ENCODE measurements around the gene TXNL4A. TPM values are rescaled to one million over a fixed set of nuclear protein-coding genes. Genes with fewer than 3 reads are reported as not detected.

TXNL4A gene
- polyA plus RNA-seq, 1 of the 3 experiments (the other 2 are of a cell fraction), result 158 TPM

DNA sequence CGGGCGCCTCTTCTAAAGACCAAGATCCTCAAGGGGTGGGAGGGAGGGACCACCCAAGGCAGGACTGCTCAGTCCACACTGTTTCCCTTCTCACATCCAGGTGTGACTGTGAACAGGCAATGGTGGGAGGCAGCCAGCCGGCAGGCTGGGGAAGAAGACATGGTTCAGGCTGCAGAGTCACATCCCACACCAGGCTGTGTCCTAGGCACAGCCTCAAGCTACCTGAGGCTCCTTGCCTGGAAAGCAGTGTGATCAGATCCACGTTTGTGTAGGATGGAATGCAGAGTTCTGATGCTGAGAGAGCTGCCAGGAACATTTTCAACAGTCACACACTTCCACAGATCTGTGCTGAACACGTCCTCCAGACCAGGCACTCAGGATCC lies 53.3 kb downstream of the TXNL4A start:
- peaks cover 29% of the 10 kb centered on the region for H3K9me3 ChIP-seq
- H3F3A ChIP-seq (replicated peaks; ENCODE audit: insufficient read depth), result peaks cover 7% of the 10 kb centered on the region
- no peak for DNase-seq
- no peaks in the 10 kb centered on the region for H3K4me1 ChIP-seq (ENCODE audit: control insufficient read depth in 1 of 2, insufficient read depth in 2 of 2, low read depth in 1 of 2, low read length in 1 of 2)
- ChIA-PET POLR2A (no interaction called here), CTCF (no interaction called here)
- H3K27me3 ChIP-seq (ENCODE audit: insufficient read depth), result no peaks in the 10 kb centered on the region
- H3K27ac ChIP-seq (ENCODE audit: low read depth in 2 of 2, low read length in 1 of 2), result no peak overlapping the region
- H3K36me3 ChIP-seq (replicated peaks in 1 of 2; ENCODE audit: control insufficient read depth in 1 of 2, insufficient read depth in 2 of 2, low read length in 1 of 2), result peaks cover 2 to 32% of the 10 kb centered on the region in 2 experiments
- H3K4me3 ChIP-seq (ENCODE audit: low read depth in 2 of 2, low read length in 1 of 2), result no peak overlapping the region
- no peaks in the 10 kb centered on the region for H4K20me1 ChIP-seq (ENCODE audit: insufficient read depth)
- 82% methylated on average over 3 of the region's 5 CpGs for WGBS (ENCODE audit: low lambda C conversion rate)
- H3K79me2 ChIP-seq (ENCODE audit: insufficient read depth), result peaks cover 52% of the 10 kb centered on the region; the same call in 1 of the 2 replicates
- H3K9ac ChIP-seq, result no peak overlapping the region
- TF ChIP-seq RCOR1 (IDR thresholded peaks at IDR 0.05; ENCODE audit: low read length) (no peak), TEAD4 (IDR thresholded peaks at IDR 0.05; ENCODE audit: borderline replicate concordance, insufficient read depth) (no peak), FOXM1 (IDR thresholded peaks at IDR 0.05; ENCODE audit: low read depth) (no peak), FOXJ3 (CRISPR knock-in tag; IDR thresholded peaks at IDR 0.05) (no peak), ELF1 (IDR thresholded peaks at IDR 0.05) (no peak), GABPA (IDR thresholded peaks at IDR 0.05; ENCODE audit: low read depth) (no peak), RFX5 (IDR thresholded peaks at IDR 0.05; ENCODE audit: low read length) (no peak)
- H3K4me2 ChIP-seq, result no peak overlapping the region
- no peaks in the 10 kb centered on the region for H3K9me2 ChIP-seq
- no peak overlapping the region for H2AFZ ChIP-seq (ENCODE audit: low read depth)

DNA sequence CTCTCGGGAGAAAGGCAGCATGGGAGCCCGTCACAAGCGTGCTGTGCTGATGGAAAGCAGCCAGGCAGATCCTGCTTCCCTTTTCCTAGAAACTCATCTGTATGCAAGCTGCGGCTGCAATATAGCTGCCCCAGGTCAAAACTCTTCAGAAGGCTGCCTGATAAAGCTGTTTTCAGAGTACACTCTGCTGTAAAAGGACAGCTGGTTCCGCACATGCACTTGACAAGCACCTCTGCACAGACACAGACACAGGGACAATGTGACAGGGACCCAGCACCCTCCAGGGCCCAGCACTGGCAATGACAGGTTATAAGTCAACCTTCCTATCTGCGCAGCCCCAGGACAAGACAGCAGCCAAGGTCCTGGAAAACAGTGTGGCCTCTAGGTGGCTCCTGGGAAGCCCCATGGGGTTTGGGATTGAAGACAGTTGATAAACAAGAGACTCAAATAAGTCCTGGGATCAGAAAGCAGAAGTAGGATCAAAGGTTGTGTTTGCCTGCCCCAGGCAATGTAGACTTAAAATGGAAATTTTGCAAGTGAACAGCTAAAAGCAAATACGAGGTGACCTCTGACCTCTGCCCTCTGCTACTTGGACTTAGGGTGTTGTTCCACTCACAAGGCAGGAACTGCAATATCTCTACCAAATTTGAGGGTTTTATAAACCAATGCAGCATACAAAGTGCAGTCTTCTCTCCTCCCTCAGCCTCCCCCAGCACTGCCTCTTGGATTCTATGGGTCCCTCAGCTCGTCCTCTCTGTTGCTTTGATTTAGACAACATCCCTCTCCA lies 53.9 kb downstream of the TXNL4A start:
- WGBS (ENCODE audit: low lambda C conversion rate), result 85% methylated on average over 8 of the region's 8 CpGs
- CTCF ChIA-PET, result no interaction called here
- peaks cover 35% of the 10 kb centered on the region for H3K9me3 ChIP-seq
- H3K9me2 ChIP-seq, result no peaks in the 10 kb centered on the region
- H3K27ac ChIP-seq (ENCODE audit: low read depth in 2 of 2, low read length in 1 of 2), result no peak overlapping the region
- no peaks in the 10 kb centered on the region for H4K20me1 ChIP-seq (ENCODE audit: insufficient read depth)
- peaks cover 12% of the 10 kb centered on the region for H3F3A ChIP-seq (replicated peaks; ENCODE audit: insufficient read depth)
- no peak overlapping the region for H2AFZ ChIP-seq (ENCODE audit: low read depth)
- TF ChIP-seq RAD21 (IDR thresholded peaks at IDR 0.05; ENCODE audit: low read length), result no peak
- no peak for TF ChIP-seq FOSL2 (IDR thresholded peaks at IDR 0.05; ENCODE audit: borderline replicate concordance, low read depth)
- no peak for TF ChIP-seq CHD2 (IDR thresholded peaks at IDR 0.05; ENCODE audit: low read length, partially characterized antibody)
- no peak for TF ChIP-seq EZH2phosphoT487 (IDR thresholded peaks at IDR 0.05; ENCODE audit: borderline replicate concordance, low read depth)
- no peak for TF ChIP-seq TAF1 (IDR thresholded peaks at IDR 0.05; ENCODE audit: borderline replicate concordance, low read depth, low read length)
- TF ChIP-seq, protein P1, sequence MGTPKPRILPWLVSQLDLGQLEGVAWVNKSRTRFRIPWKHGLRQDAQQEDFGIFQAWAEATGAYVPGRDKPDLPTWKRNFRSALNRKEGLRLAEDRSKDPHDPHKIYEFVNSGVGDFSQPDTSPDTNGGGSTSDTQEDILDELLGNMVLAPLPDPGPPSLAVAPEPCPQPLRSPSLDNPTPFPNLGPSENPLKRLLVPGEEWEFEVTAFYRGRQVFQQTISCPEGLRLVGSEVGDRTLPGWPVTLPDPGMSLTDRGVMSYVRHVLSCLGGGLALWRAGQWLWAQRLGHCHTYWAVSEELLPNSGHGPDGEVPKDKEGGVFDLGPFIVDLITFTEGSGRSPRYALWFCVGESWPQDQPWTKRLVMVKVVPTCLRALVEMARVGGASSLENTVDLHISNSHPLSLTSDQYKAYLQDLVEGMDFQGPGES (IDR thresholded peaks at IDR 0.05; ENCODE audit: low read depth, low read length), result no peak
- TF ChIP-seq SMC3 (IDR thresholded peaks at IDR 0.05; ENCODE audit: low read depth, low read length), result no peak
- TF ChIP-seq RCOR1 (IDR thresholded peaks at IDR 0.05; ENCODE audit: low read length), result no peak
- no peak for TF ChIP-seq GATA2 (CRISPR knock-in tag; IDR thresholded peaks at IDR 0.05)
- no peak for TF ChIP-seq POLR2AphosphoS5 (IDR thresholded peaks at IDR 0.05; ENCODE audit: low read depth, low read length)
- no peak for TF ChIP-seq TEAD4 (IDR thresholded peaks at IDR 0.05; ENCODE audit: borderline replicate concordance, insufficient read depth)
- TF ChIP-seq YY1 (IDR thresholded peaks at IDR 0.05; ENCODE audit: low read depth), result no peak
- TF ChIP-seq EP300 (IDR thresholded peaks at IDR 0.05; ENCODE audit: borderline replicate concordance in 1 of 2, low read depth in 1 of 2, low read length in 1 of 2), result no peak
- no peak for TF ChIP-seq FOXM1 (IDR thresholded peaks at IDR 0.05; ENCODE audit: low read depth)
- TF ChIP-seq, protein P2, sequence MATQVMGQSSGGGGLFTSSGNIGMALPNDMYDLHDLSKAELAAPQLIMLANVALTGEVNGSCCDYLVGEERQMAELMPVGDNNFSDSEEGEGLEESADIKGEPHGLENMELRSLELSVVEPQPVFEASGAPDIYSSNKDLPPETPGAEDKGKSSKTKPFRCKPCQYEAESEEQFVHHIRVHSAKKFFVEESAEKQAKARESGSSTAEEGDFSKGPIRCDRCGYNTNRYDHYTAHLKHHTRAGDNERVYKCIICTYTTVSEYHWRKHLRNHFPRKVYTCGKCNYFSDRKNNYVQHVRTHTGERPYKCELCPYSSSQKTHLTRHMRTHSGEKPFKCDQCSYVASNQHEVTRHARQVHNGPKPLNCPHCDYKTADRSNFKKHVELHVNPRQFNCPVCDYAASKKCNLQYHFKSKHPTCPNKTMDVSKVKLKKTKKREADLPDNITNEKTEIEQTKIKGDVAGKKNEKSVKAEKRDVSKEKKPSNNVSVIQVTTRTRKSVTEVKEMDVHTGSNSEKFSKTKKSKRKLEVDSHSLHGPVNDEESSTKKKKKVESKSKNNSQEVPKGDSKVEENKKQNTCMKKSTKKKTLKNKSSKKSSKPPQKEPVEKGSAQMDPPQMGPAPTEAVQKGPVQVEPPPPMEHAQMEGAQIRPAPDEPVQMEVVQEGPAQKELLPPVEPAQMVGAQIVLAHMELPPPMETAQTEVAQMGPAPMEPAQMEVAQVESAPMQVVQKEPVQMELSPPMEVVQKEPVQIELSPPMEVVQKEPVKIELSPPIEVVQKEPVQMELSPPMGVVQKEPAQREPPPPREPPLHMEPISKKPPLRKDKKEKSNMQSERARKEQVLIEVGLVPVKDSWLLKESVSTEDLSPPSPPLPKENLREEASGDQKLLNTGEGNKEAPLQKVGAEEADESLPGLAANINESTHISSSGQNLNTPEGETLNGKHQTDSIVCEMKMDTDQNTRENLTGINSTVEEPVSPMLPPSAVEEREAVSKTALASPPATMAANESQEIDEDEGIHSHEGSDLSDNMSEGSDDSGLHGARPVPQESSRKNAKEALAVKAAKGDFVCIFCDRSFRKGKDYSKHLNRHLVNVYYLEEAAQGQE (IDR thresholded peaks at IDR 0.05; ENCODE audit: low read depth, low read length), result no peak
- TF ChIP-seq, protein P3, sequence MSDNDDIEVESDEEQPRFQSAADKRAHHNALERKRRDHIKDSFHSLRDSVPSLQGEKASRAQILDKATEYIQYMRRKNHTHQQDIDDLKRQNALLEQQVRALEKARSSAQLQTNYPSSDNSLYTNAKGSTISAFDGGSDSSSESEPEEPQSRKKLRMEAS (IDR thresholded peaks at IDR 0.05; ENCODE audit: low read depth), result no peak
- TF ChIP-seq JUND (IDR thresholded peaks at IDR 0.05), result no peak
- POLR2A ChIA-PET, result no interaction called here
- no peaks in the 10 kb centered on the region for H3K27me3 ChIP-seq (ENCODE audit: insufficient read depth)
- DNase-seq, result no peak
- H3K4me3 ChIP-seq (ENCODE audit: low read depth in 2 of 2, low read length in 1 of 2), result no peak overlapping the region; a peak in 1 of 4 replicates
- no peaks in the 10 kb centered on the region for H3K4me1 ChIP-seq (ENCODE audit: control insufficient read depth in 1 of 2, insufficient read depth in 2 of 2, low read depth in 1 of 2, low read length in 1 of 2)
- peaks cover 2 to 34% of the 10 kb centered on the region in 2 experiments for H3K36me3 ChIP-seq (replicated peaks in 1 of 2; ENCODE audit: control insufficient read depth in 1 of 2, insufficient read depth in 2 of 2, low read length in 1 of 2)
- H3K79me2 ChIP-seq (ENCODE audit: insufficient read depth), result peaks cover 52% of the 10 kb centered on the region; the same call in 1 of the 2 replicates
- H3K9ac ChIP-seq, result no peak overlapping the region
- no peak overlapping the region for H3K4me2 ChIP-seq

Measured in SK-N-SH (cell line).